Activated T-cell treated with anti-CD3 and anti-CD28 coated beads, Interleukin-2, amount 50 U/mL, for 1 hour (primary cell): ENCODE results near the gene ASL.
"Not testable (repeated sequence)": the region's sequence is repeated elsewhere in the genome, so short reads cannot be mapped to it uniquely, and the experiment has no call there.

Source experiments
- DNase-seq: peaks from one replicate; pipeline ENCODE4 v3.0.0-alpha.2; 2020

Gene ASL

GRCh38 chr7:66076462-66077329 lies 1.1 kb downstream of the ASL start:
- DNase-seq, result no peak

- no peak for DNase-seq
Measured at GRCh38 chr7:66078067-66078466, 2.4 kb downstream of the ASL start.

GRCh38 chr7:66082083-66082482 lies 6.5 kb downstream of the ASL start:
- DNase-seq, result no peak

- no peak for DNase-seq
Measured at GRCh38 chr7:66082886-66083415, 7.3 kb downstream of the ASL start.

- no peak for DNase-seq
Measured at GRCh38 chr7:66083677-66084076, 8.1 kb downstream of the ASL start.

GRCh38 chr7:66088861-66089838 lies 13.5 kb downstream of the ASL start:
- no peak for DNase-seq

- no peak for DNase-seq
Measured at GRCh38 chr7:66092654-66093053, 17.0 kb downstream of the ASL start.

GRCh38 chr7:66095010-66095409 lies 19.4 kb downstream of the ASL start:
- DNase-seq, result no peak

- no peak for DNase-seq
Measured at GRCh38 chr7:66099232-66099550, 23.6 kb downstream of the ASL start.

- DNase-seq, result peak; percentile 43
Measured at GRCh38 chr7:66099551-66100407, 24.2 kb downstream of the ASL start.

GRCh38 chr7:66100408-66101050 lies 24.9 kb downstream of the ASL start:
- DNase-seq, result no peak

GRCh38 chr7:66102168-66102567 lies 26.5 kb downstream of the ASL start:
- DNase-seq, result not testable (repeated sequence)

GRCh38 chr7:66103994-66104393 lies 28.4 kb downstream of the ASL start:
- DNase-seq, result not testable (repeated sequence)

- DNase-seq, result no peak
Measured at GRCh38 chr7:66105263-66105748, 29.7 kb downstream of the ASL start.

GRCh38 chr7:66108410-66108809 lies 32.8 kb downstream of the ASL start:
- not testable (repeated sequence) for DNase-seq

GRCh38 chr7:66110856-66111255 lies 35.2 kb downstream of the ASL start:
- no peak for DNase-seq

GRCh38 chr7:66114743-66115649 lies 39.4 kb downstream of the ASL start, which contains the start of gene CRCP:
CRCP (plus strand) TSS chr7:66114847; CDS start chr7:66114963, 116 bp downstream.
- peak; percentile 86 for DNase-seq

- DNase-seq, result not testable (repeated sequence)
Measured at GRCh38 chr7:66116680-66117420, 41.2 kb downstream of the ASL start.

- no peak for DNase-seq
Measured at GRCh38 chr7:66118603-66119002, 43.0 kb downstream of the ASL start.
